MCF 10A (cell line): ENCODE results near the gene KLHL21. TPM values are rescaled to one million over a fixed set of nuclear protein-coding genes. Genes with fewer than 3 reads are reported as not detected.

Experiments used
- BruUV-seq: library from RNA; stranded (reverse); fragments of 400-500 nt; replicated peaks from 2 replicates; lab custom pipeline; 2021; lab: Mats Ljungman, UMichigan
- CTCF ChIA-PET: fragments of 300-600 bp; sonication (Branson Sonifier 250); formaldehyde crosslinking; extraction: SDS; loops from one replicate; lab custom pipeline; 2021; ENCODE audit warnings: antibody characterized with exemption, inconsistent platforms; lab: Yijun Ruan, JAX
- POLR2A ChIA-PET: fragments of 300-600, 350-650 bp; sonication (Branson Sonifier 250); formaldehyde crosslinking; extraction: SDS; loops from one replicate; lab custom pipeline; 2020; ENCODE audit warnings: antibody characterized with exemption, inconsistent platforms; lab: Yijun Ruan, JAX
- DNase-seq: peaks from one replicate; pipeline ENCODE4 v3.0.0-alpha.2; 2018; ENCODE audit not compliant: unreplicated experiment
- H3K27ac Mint-ChIP-seq: one replicate; pipeline ENCODE4 v1.8.0; 2022; ENCODE audit warnings: mild to moderate bottlenecking, low read depth, mixed read lengths; ENCODE audit not compliant: unreplicated experiment
- H3K27me3 Mint-ChIP-seq: one replicate; pipeline ENCODE4 v1.8.0; 2022; ENCODE audit warnings: mixed read lengths; ENCODE audit not compliant: insufficient read depth, unreplicated experiment
- H3K36me3 Mint-ChIP-seq: one replicate; pipeline ENCODE4 v1.8.0; 2022; ENCODE audit warnings: mild to moderate bottlenecking, moderate library complexity, mixed read lengths; ENCODE audit not compliant: insufficient read depth, unreplicated experiment
- H3K4me1 Mint-ChIP-seq: one replicate; pipeline ENCODE4 v1.8.0; 2022; ENCODE audit warnings: mixed read lengths; ENCODE audit not compliant: insufficient read depth, unreplicated experiment
- H3K4me3 Mint-ChIP-seq: one replicate; pipeline ENCODE4 v1.8.0; 2022; ENCODE audit warnings: mild to moderate bottlenecking, moderate library complexity, mixed read lengths; ENCODE audit not compliant: unreplicated experiment
- H3K9me3 Mint-ChIP-seq: one replicate; pipeline ENCODE4 v1.8.0; 2022; ENCODE audit warnings: mixed read lengths; ENCODE audit not compliant: unreplicated experiment
- CTCF ChIP-seq: fragments of 200-600 bp; IDR thresholded peaks from one replicate; pipeline ENCODE4 v1.8.0; 2022; ENCODE audit warnings: antibody characterized with exemption, mild to moderate bottlenecking; ENCODE audit not compliant: unreplicated experiment
- intact Hi-C: fragments of 100-400 bp; cut with micrococcal nuclease; formaldehyde crosslinking; loops from 2 replicates; pipeline ENCODE4 v1.14.1; 2022
- total RNA-seq: library from RNA; stranded (reverse); gene quantifications from 2 replicates; pipeline ENCODE4 v1.2.3, GENCODE V29; 2022

The KLHL21 gene
- total RNA-seq, 1 experiment from 2014 or later: 14.0 TPM

- Mint-ChIP-seq H3K27me3 (no peaks in the 10 kb centered on the region), H3K9me3 (no peaks in the 10 kb centered on the region), H3K4me3 (no peak overlapping the region), H3K27ac (peak overlapping the region; percentile 66), H3K4me1 (peaks cover 17% of the 10 kb centered on the region), H3K36me3 (peaks cover 56% of the 10 kb centered on the region)
- CTCF ChIA-PET: interaction anchor here (0.5 to 0.6 kb wide), 2 partner anchors 139 to 371 kb away, joined by 3 read pairs; no protein-coding TSS in a partner anchor
- BruUV-seq: no TSS peak
- DNase-seq: no peak
- no peak for TF ChIP-seq CTCF
- intact Hi-C loops: no loop called here
- POLR2A ChIA-PET: interaction anchor here (0.7 to 6.9 kb wide), 6 partner anchors 9 to 36 kb away, joined by 3 to 69 read pairs (median 6); partner anchors contain the start of genes KLHL21, TAS1R1 and ZBTB48
These were observed 13.7 kb downstream of the KLHL21 start for GRCh38 chr1:6588893-6589520.

- BruUV-seq: no TSS peak
- peak overlapping the region; percentile 66 for H3K27ac Mint-ChIP-seq
These were observed 14.4 kb downstream of the KLHL21 start for GRCh38 chr1:6588128-6588892.

GRCh38 chr1:6587261-6588005, 15.2 kb downstream of the KLHL21 start:
- no peak for TF ChIP-seq CTCF
- peak overlapping the region; percentile 23 for H3K4me3 Mint-ChIP-seq
- DNase-seq: peak; percentile 38
- no peaks in the 10 kb centered on the region for H3K27me3 Mint-ChIP-seq
- H3K4me1 Mint-ChIP-seq: peaks cover 19% of the 10 kb centered on the region
- H3K9me3 Mint-ChIP-seq: no peaks in the 10 kb centered on the region
- intact Hi-C loops: no loop called here
- peak overlapping the region; percentile 66 for H3K27ac Mint-ChIP-seq
- no TSS peak for BruUV-seq
- CTCF ChIA-PET: interaction anchor here (0.7 to 1.5 kb wide), 3 partner anchors 8 to 99 kb away, joined by 3 to 6 read pairs (median 4); partner anchors contain the start of genes NOL9 and TAS1R1
- POLR2A ChIA-PET: interaction anchor here (0.6 to 6.9 kb wide), 11 partner anchors 7 to 97 kb away, joined by 3 to 69 read pairs (median 3); partner anchors contain the start of genes KLHL21, NOL9, PLEKHG5 and ZBTB48
- H3K36me3 Mint-ChIP-seq: peaks cover 41% of the 10 kb centered on the region

More at GRCh38 chr1:6588128-6588892, 14.4 kb downstream of the KLHL21 start:
- peaks cover 49% of the 10 kb centered on the region for H3K36me3 Mint-ChIP-seq
- H3K4me1 Mint-ChIP-seq: peaks cover 17% of the 10 kb centered on the region
- peak; percentile 34 for DNase-seq
- no peaks in the 10 kb centered on the region for H3K27me3 Mint-ChIP-seq
- no peaks in the 10 kb centered on the region for H3K9me3 Mint-ChIP-seq
- POLR2A ChIA-PET: interaction anchor here (0.6 to 6.9 kb wide), 15 partner anchors 8 to 98 kb away, joined by 3 to 69 read pairs (median 3); partner anchors contain the start of genes KLHL21, NOL9, PLEKHG5 and TAS1R1
- H3K4me3 Mint-ChIP-seq: peak overlapping the region; percentile 23
- TF ChIP-seq CTCF: no peak
- CTCF ChIA-PET: interaction anchor here (0.6 to 1.5 kb wide), 4 partner anchors 8 to 372 kb away, joined by 3 to 6 read pairs (median 4); partner anchors contain the start of genes NOL9 and TAS1R1
- intact Hi-C loops: no loop called here
